Measurements from ENCODE around the gene DOK7. TPM values are rescaled to one million over a fixed set of nuclear protein-coding genes. Genes with fewer than 3 reads are reported as not detected.

The DOK7 gene
- total and polyA plus RNA-seq, 2 donors (not counting 1 experiment from before 2014, with no cell fraction given), result 0.17 TPM; not detected in 1

GRCh38 chr4:3520796-3521600, 57.9 kb downstream of the DOK7 start:
- no peak overlapping the region for H3K27ac ChIP-seq (ENCODE audit: insufficient read depth, low read length)
- no peak overlapping the region for H3K4me3 ChIP-seq (replicated peaks in 1 of 4; ENCODE audit: control extremely low read depth in 1 of 4, insufficient read depth in 1 of 4, low read depth in 3 of 4, low read length in 4 of 4)
- H3K4me1 ChIP-seq (ENCODE audit: control insufficient read depth, extremely low read depth, insufficient read depth, low read length), result no peaks in the 10 kb centered on the region
- no peaks in the 10 kb centered on the region for H3K27me3 ChIP-seq (ENCODE audit: control insufficient read depth, insufficient read depth, low read length)
- no peak overlapping the region for H2AFZ ChIP-seq (ENCODE audit: low read length)
- no peak for TF ChIP-seq EZH2 (IDR thresholded peaks at IDR 0.05; ENCODE audit: low read length, missing control alignments)
- TF ChIP-seq CTCF (conservative IDR thresholded peaks at IDR 0.05 in 1 of 2, IDR thresholded peaks at IDR 0.05 in 1 of 2; ENCODE audit: low read depth in 1 of 2, low read length in 2 of 2), result no peak
- no peak overlapping the region for H3K4me2 ChIP-seq (ENCODE audit: extremely low read depth, insufficient read depth, low read length)
- no peaks in the 10 kb centered on the region for H3K79me2 ChIP-seq (ENCODE audit: control insufficient read depth, insufficient read depth, low read length)
- H3K36me3 ChIP-seq (ENCODE audit: control insufficient read depth, insufficient read depth, low read length), result peaks cover 33% of the 10 kb centered on the region
- H3K9me3 ChIP-seq (ENCODE audit: control insufficient read depth, insufficient read depth, low read depth, low read length), result no peaks in the 10 kb centered on the region
- no peak for DNase-seq (ENCODE audit: low read depth in 2 of 2)
- no peaks in the 10 kb centered on the region for H4K20me1 ChIP-seq (ENCODE audit: control insufficient read depth, extremely low read depth, insufficient read depth, low read length)
- H3K9ac ChIP-seq (ENCODE audit: insufficient read depth, low read length), result no peak overlapping the region

DNA sequence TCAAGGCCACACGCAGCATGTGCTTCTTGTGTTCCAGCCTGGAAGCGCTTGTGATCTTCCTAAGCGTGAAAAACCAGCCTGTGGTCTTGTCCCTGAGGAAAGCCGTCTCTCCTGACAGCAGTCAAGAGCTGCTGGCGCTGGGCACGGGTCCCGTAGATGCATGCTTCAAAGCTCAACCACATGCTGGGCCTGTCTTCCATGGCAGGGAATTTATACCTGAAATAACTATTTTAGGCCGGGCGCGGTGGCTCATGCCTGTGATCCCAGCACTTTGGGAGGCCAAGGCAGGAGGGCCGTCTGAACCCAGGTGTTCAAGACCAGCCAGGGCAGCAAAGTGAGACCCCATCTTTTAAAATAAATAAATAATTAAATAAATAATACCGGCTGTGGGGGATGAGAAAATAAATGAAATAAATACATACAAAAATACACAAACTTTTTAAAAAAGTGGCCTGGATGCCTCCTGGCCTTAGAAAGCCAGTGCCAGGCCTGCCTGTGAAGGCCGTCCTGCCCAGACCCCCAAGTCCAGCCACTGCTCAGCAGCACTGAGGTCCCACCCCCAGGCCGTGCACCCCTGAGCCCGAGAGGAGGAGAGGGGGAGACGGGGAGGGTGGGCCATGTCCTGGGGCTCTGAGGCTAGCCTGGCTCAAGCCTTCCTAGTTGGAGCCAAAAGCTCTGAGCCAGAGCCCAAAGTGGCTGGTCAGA, 58.7 kb downstream of the DOK7 start:
- Histone ChIP-seq H3K9me3 (ENCODE audit: control insufficient read depth, insufficient read depth, low read depth, low read length) (no peaks in the 10 kb centered on the region), H3K4me2 (ENCODE audit: extremely low read depth, insufficient read depth, low read length) (no peak overlapping the region), H3K4me3 (replicated peaks in 1 of 4; ENCODE audit: control extremely low read depth in 1 of 4, insufficient read depth in 1 of 4, low read depth in 3 of 4, low read length in 4 of 4) (no peak overlapping the region), H4K20me1 (ENCODE audit: control insufficient read depth, extremely low read depth, insufficient read depth, low read length) (no peaks in the 10 kb centered on the region), H3K9ac (ENCODE audit: insufficient read depth, low read length) (no peak overlapping the region), H3K27ac (ENCODE audit: insufficient read depth, low read length) (no peak overlapping the region), H3K79me2 (ENCODE audit: control insufficient read depth, insufficient read depth, low read length) (no peaks in the 10 kb centered on the region), H3K36me3 (ENCODE audit: control insufficient read depth, insufficient read depth, low read length) (peaks cover 26% of the 10 kb centered on the region), H3K4me1 (ENCODE audit: control insufficient read depth, extremely low read depth, insufficient read depth, low read length) (no peaks in the 10 kb centered on the region), H3K27me3 (ENCODE audit: control insufficient read depth, insufficient read depth, low read length) (no peaks in the 10 kb centered on the region), H2AFZ (ENCODE audit: low read length) (no peak overlapping the region)
- TF ChIP-seq EZH2 (IDR thresholded peaks at IDR 0.05; ENCODE audit: low read length, missing control alignments), result no peak
- no peak for TF ChIP-seq CTCF (conservative IDR thresholded peaks at IDR 0.05 in 1 of 2, IDR thresholded peaks at IDR 0.05 in 1 of 2; ENCODE audit: low read depth in 1 of 2, low read length in 2 of 2)
- DNase-seq (ENCODE audit: low read depth in 2 of 2), result no peak

DNA sequence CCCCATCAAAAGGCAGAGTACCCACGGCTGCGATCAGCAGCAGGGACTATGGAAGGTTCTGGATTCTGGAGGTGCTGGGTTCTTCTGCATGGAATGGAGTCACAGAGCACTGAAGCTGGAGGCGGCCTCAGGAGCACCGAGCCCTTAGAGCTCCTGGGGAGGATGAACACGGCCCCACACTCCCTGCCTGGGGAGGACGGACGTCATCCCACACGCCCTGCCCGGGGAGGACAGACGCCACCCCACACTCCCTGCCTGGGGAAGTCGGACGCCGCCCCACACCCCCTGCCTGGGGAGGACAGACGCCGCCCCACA, 59.2 kb downstream of the DOK7 start:
- TF ChIP-seq CTCF (conservative IDR thresholded peaks at IDR 0.05 in 1 of 2, IDR thresholded peaks at IDR 0.05 in 1 of 2; ENCODE audit: low read depth in 1 of 2, low read length in 2 of 2) (no peak), EZH2 (IDR thresholded peaks at IDR 0.05; ENCODE audit: low read length, missing control alignments) (no peak)
- Histone ChIP-seq H3K4me2 (ENCODE audit: extremely low read depth, insufficient read depth, low read length) (no peak overlapping the region), H3K36me3 (ENCODE audit: control insufficient read depth, insufficient read depth, low read length) (peaks cover 22% of the 10 kb centered on the region), H3K27me3 (ENCODE audit: control insufficient read depth, insufficient read depth, low read length) (no peaks in the 10 kb centered on the region), H4K20me1 (ENCODE audit: control insufficient read depth, extremely low read depth, insufficient read depth, low read length) (no peaks in the 10 kb centered on the region), H3K9me3 (ENCODE audit: control insufficient read depth, insufficient read depth, low read depth, low read length) (no peaks in the 10 kb centered on the region), H2AFZ (ENCODE audit: low read length) (no peak overlapping the region), H3K9ac (ENCODE audit: insufficient read depth, low read length) (no peak overlapping the region), H3K4me3 (replicated peaks in 1 of 4; ENCODE audit: control extremely low read depth in 1 of 4, insufficient read depth in 1 of 4, low read depth in 3 of 4, low read length in 4 of 4) (no peak overlapping the region), H3K27ac (ENCODE audit: insufficient read depth, low read length) (no peak overlapping the region), H3K79me2 (ENCODE audit: control insufficient read depth, insufficient read depth, low read length) (no peaks in the 10 kb centered on the region), H3K4me1 (ENCODE audit: control insufficient read depth, extremely low read depth, insufficient read depth, low read length) (no peaks in the 10 kb centered on the region)
- DNase-seq (ENCODE audit: low read depth in 2 of 2), result no peak

Data from fibroblast of lung (primary cell).